Measurements from ENCODE around the gene RABGEF1.
"Not testable (repeated sequence)": the region's sequence is repeated elsewhere in the genome, so short reads cannot be mapped to it uniquely, and the experiment has no call there.

The RABGEF1 gene

GRCh38 chr7:66766041-66766440, 25.5 kb downstream of the RABGEF1 start:
- no peak for DNase-seq

GRCh38 chr7:66767486-66767885, 27.0 kb downstream of the RABGEF1 start:
- DNase-seq, result not testable (repeated sequence)

GRCh38 chr7:66768865-66769832, 28.6 kb downstream of the RABGEF1 start:
- DNase-seq, result no peak

- DNase-seq, result no peak
These were observed 29.4 kb downstream of the RABGEF1 start for GRCh38 chr7:66769833-66770512.

- DNase-seq, result no peak
These were observed 31.3 kb downstream of the RABGEF1 start for GRCh38 chr7:66771795-66772194.

GRCh38 chr7:66773744-66774143, 33.2 kb downstream of the RABGEF1 start:
- DNase-seq, result not testable (repeated sequence)

GRCh38 chr7:66776383-66776782, 35.9 kb downstream of the RABGEF1 start:
- DNase-seq, result not testable (repeated sequence)

- DNase-seq, result no peak
These were observed 36.4 kb downstream of the RABGEF1 start for GRCh38 chr7:66776800-66777442.

GRCh38 chr7:66778201-66778600, 37.7 kb downstream of the RABGEF1 start:
- no peak for DNase-seq

GRCh38 chr7:66779669-66780409, 39.3 kb downstream of the RABGEF1 start:
- DNase-seq, result no peak

- no peak for DNase-seq
These were observed 41.0 kb downstream of the RABGEF1 start for GRCh38 chr7:66781408-66782090.

- not testable (repeated sequence) for DNase-seq
These were observed 42.3 kb downstream of the RABGEF1 start for GRCh38 chr7:66782875-66783274.

- DNase-seq, result not testable (repeated sequence)
These were observed 43.5 kb downstream of the RABGEF1 start for GRCh38 chr7:66783887-66784595.

- DNase-seq, result no peak
These were observed 49.7 kb downstream of the RABGEF1 start for GRCh38 chr7:66790196-66790595.

GRCh38 chr7:66790725-66791124, 50.2 kb downstream of the RABGEF1 start:
- DNase-seq, result no peak

GRCh38 chr7:66800591-66800990, 60.1 kb downstream of the RABGEF1 start:
- DNase-seq, result no peak

GRCh38 chr7:66804001-66804400, 63.5 kb downstream of the RABGEF1 start:
- no peak for DNase-seq

- no peak for DNase-seq
These were observed 67.2 kb downstream of the RABGEF1 start for GRCh38 chr7:66807736-66808135.

GRCh38 chr7:66810716-66811115, 70.2 kb downstream of the RABGEF1 start:
- no peak for DNase-seq

- not testable (repeated sequence) for DNase-seq
These were observed 74.8 kb downstream of the RABGEF1 start for GRCh38 chr7:66815186-66815875.

- no peak for DNase-seq
These were observed 75.4 kb downstream of the RABGEF1 start for GRCh38 chr7:66815951-66816350.

Measured in NCI-H1417 treated with DMSO at 0.1 percent for 48 hours (cell line).